Tongue (tissue), 2 donors: ENCODE measurements around the gene IL5RA. TPM values are rescaled to one million over a fixed set of nuclear protein-coding genes. Genes with fewer than 3 reads are reported as not detected.
A peak's percentile ranks its signal among the peaks of the same experiment; 100 is the strongest.

Experiments
- DNase-seq: peaks from one replicate; pipeline ENCODE4 v3.0.0-alpha.2; 2015
- total RNA-seq: library from RNA; depleted of rRNA; stranded (reverse); fragments of >200 nt; gene quantifications from one replicate; pipeline ENCODE4 v1.2.3, GENCODE V29; 2014

Gene IL5RA, protein sequence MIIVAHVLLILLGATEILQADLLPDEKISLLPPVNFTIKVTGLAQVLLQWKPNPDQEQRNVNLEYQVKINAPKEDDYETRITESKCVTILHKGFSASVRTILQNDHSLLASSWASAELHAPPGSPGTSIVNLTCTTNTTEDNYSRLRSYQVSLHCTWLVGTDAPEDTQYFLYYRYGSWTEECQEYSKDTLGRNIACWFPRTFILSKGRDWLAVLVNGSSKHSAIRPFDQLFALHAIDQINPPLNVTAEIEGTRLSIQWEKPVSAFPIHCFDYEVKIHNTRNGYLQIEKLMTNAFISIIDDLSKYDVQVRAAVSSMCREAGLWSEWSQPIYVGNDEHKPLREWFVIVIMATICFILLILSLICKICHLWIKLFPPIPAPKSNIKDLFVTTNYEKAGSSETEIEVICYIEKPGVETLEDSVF
- 0.31 TPM for total RNA-seq

GRCh38 chr3:3110299-3110630 is at the start of gene IL5RA:
Gene IL5RA (minus strand): TSS chr3:3110374. CDS start chr3:3104984, 5,390 bp downstream.
- DNase-seq, result peak; percentile 13

DNA sequence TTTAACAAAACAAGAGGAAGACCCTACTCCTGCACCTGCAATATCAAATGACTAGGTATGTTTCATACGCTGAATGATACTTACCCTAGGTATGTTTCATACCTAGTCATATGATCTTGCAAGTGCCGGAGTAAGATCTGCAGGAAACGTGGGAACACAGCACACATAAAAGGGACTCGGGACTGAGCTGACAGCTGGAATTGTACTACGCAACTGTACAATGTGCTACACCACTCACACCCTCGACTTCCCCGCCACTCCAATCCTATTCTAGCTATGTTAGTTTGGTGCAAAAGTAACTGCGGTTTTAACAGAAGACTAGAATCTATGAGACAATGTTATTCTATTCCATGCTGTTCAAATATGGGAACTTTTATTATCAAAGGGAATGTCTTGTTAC is 47.3 kb upstream of the IL5RA start:
- DNase-seq, result no peak

GRCh38 chr3:3154879-3155610 is 44.9 kb upstream of the IL5RA start:
- DNase-seq, result no peak

- no peak for DNase-seq
Observed at GRCh38 chr3:3151513-3151912, 41.3 kb upstream of the IL5RA start.

GRCh38 chr3:3149560-3149959 is 39.4 kb upstream of the IL5RA start:
- DNase-seq, result no peak

- DNase-seq, result no peak
Observed at GRCh38 chr3:3145831-3146230, 35.7 kb upstream of the IL5RA start.

GRCh38 chr3:3141939-3142338 is 31.8 kb upstream of the IL5RA start:
- DNase-seq, result no peak

GRCh38 chr3:3137526-3137925 is 27.4 kb upstream of the IL5RA start:
- DNase-seq, result no peak

DNA sequence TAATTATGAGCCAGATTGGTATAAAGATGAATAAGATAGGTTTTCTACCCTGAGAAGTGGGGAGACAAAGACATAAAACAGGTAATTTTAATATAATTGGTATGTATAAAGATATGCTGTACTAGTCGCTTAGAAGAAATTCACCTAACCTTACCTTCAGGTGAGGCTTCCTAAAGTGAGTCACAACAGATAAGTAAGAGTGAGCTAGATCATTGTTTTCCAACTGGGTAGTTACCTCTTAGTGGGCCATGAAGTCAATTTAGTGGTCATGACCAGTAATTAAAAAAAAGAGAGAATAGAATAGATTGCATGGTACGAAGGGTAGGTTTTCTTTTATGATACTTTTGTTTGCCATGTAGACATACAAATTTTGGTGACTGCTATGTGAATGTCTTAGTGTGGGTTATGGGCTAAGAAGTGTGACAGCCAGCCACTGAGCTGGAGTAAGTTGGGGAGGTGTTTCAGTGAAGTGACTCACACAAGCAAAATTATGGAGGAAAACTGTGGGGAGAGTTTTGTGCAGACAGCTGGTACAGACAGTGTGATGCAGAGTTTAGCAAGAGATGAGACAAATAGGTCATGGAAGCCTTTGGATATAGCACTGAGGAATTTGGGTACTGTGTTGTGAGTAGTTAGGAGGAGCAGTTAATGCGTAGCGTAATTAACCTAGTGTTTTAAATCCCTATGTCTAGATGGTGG is 24.7 kb upstream of the IL5RA start:
- DNase-seq, result no peak

DNA sequence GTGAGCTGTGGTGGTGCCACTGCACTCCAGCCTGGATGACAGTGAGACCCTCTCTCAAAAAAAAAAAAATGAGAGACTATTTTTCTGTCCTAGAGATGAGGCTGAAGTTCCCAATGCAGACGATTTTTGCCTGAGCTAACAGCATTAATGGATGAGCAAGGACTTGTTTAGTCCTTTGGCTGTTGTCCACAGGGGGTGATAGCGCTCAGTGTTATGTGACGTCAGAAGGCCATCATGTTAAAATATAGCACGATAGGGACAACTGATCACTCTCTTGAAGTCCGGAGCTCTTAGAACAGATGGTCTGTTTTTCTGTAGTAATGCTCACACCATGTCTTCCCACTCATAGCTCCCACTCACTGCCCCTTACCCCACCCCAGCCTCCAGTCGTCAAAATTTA is 23.3 kb upstream of the IL5RA start:
- no peak for DNase-seq

GRCh38 chr3:3129579-3129978 is 19.4 kb upstream of the IL5RA start:
- DNase-seq, result no peak

DNA sequence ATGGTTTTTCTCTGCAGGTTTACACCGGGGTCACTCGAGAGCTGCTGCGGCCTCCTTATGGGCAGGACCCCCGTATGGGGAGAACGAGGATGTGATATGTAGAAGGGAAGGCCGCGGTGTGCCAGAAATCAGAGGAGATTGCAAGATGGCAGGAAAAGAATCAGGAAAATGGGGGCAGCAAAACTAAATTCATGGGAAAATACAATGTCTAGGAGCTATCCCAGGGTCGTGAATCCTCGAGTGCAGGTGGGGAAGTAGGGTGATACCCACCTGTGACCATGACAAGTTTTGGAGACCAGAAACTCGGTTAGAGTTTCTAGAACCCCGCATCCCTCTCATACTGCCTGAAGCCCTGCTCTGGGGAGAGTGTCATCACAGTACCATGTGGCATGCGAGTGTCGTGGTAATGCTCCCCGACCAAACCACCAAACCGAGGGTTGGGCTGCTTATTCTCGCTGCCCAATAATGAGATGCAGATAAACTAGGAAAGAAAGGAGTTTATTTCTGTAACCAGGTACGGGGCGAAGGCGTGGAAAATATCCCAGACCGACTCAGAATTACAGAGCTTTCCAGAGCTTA is 17.3 kb upstream of the IL5RA start:
- no peak for DNase-seq

GRCh38 chr3:3126477-3127431 is 16.6 kb upstream of the IL5RA start, which contains the start of gene TRNT1:
Gene TRNT1 (plus strand): TSS chr3:3126940. CDS start chr3:3129041, 2,101 bp downstream.
- DNase-seq, result peak; percentile 98

DNA sequence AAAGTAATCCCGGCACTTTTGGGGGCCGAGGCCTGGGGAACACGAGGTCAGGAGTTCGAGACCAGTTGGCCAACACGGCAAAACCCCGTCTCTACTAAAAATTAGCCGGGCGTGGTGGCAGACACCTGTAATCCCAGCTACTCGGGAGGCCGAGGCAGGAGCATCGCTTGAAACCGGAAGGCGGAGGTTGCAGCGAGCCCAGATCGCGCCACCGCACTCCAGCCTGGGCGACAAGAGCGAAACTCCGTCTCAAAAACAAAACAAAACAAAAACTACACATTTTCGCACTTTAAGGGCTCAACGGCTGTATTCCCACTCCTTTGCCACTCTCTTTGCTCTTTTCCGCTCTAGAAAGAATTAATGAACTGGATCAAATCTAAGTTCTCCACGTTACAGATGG is 15.8 kb upstream of the IL5RA start:
- no peak for DNase-seq

GRCh38 chr3:3119393-3119851 is 9.2 kb upstream of the IL5RA start:
- no peak for DNase-seq

DNA sequence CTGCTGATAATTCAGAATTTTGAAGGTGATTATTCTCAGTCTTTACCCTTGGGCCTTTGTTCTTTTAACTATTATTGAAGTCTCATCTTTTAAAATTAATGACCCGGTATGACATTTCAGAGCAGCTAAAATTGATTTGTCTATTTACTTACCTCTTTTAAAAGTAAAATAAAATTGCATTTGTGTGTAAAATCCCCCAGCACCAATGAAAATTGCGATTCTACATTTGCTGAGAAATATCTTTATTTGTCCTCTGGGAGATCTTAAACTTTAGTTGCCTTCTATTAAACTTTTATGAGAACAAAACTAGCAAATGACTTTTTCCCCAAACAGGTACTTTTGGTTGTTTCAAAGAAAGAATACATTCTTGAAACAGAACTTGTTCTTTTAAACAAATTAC is 7.5 kb upstream of the IL5RA start:
- no peak for DNase-seq

GRCh38 chr3:3113042-3113709 is 3.0 kb upstream of the IL5RA start:
- DNase-seq, result no peak

- DNase-seq, result no peak
Observed at GRCh38 chr3:3110749-3111361, 681 bp upstream of the IL5RA start.

DNA sequence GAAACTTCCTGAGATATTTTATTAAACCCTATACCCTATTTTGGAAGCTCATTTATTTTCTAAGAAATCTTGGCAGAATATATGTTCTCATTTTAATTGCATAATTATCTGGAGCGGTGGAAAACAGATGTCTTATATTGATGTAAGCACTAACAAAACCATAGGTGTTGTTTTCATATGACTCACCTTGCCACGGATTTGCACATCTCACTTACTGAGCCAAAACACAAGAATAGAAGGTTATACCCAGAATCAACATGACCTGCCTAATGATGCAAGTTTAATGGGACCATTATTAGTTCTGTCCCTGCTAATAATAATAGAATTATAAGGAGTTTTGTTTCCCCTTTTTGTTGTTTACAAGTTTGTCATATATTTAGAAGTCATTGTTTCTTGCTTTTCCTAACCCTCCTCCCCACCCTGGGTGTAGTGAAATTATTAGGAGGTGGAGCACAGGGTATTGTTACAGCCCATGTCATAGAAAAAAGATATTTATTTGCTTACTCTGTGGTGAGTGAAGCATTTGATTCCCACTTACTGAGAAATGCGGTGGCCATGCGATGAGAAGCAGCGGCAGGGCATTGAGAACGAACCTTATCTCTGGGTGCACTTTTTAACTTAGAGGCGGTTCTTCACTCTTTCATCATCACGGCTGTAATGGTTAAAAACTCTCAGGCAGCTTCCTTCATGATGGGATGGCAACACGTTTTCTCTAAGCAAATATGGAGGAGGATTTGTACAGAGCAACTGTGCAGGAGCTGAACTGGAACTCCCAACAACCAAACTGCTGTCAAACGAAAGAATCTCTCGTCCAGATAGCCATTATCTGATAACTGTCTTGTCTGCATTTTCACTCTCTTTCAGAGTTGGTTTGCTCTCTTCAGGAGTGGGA is 521 bp downstream of the IL5RA start:
- DNase-seq, result no peak
